Measurements from ENCODE around the gene APBA2. TPM values are rescaled to one million over a fixed set of nuclear protein-coding genes. Genes with fewer than 3 reads are reported as not detected.

The APBA2 gene
- total and polyA plus RNA-seq, 2 of the 4 experiments (the other 2 are of a cell fraction): 21.7 to 33.0 TPM

DNA sequence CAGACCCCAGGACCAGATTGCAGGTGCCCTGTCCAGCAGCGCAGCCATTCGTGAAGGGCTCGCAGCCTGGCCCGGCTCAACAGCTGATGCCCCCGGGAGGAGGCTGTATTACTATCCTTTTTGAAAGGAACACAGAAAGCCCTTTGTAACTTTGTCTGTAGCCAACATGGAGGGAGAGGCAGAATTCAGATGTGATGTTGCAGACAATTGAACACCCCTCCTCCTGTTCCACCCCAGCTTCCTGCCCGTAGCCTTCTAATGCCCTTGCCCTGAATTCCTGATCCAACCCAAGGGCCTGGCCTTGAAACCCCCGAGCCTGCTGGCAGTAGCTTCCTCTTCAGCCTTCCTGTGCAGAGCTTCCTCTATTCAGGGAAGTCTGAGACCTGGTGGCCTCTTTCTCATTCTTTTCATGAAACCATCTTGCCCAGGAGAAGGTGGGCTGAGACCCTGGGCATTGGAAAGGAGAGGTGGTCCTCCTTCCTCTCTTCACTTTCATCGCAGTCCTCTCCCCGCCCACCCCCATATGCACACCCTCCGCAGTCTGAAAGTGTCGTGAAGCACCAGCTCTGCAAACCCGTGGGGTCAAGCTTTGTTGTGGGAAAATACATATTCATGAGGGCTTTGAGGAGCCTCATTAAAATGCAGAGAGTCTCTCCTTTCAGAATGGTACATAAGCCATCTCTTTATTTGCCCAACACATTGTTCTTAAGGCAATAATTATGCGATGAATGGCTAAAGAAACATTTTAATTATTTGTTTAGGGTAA, 109.2 kb downstream of the APBA2 start:
- Histone ChIP-seq H3K23ac (ENCODE audit: low read depth, low read length) (no peak overlapping the region), H4K20me1 (ENCODE audit: insufficient read depth, low read length) (no peaks in the 10 kb centered on the region; the same call in 1 of the 2 replicates), H3K27ac (ENCODE audit: insufficient read depth, low read length) (no peak overlapping the region), H2BK15ac (ENCODE audit: low read depth, low read length) (no peak overlapping the region), H3K9me3 (ENCODE audit: control insufficient read depth, insufficient read depth, low read length) (no peaks in the 10 kb centered on the region), H3K9me1 (ENCODE audit: insufficient read depth, low read length) (peaks cover 3% of the 10 kb centered on the region; the same call in 1 of the 2 replicates), H3K4ac (ENCODE audit: low read depth, low read length) (no peak overlapping the region), H3K4me3 (ENCODE audit: insufficient read depth, low read depth, low read length) (no peak overlapping the region), H2AFZ (replicated peaks; ENCODE audit: low read length, poor library complexity) (no peak overlapping the region), H2BK120ac (ENCODE audit: low read depth, low read length) (no peak overlapping the region), H3K18ac (ENCODE audit: low read depth, low read length) (no peak overlapping the region), H2BK20ac (ENCODE audit: low read depth, low read length) (no peak overlapping the region), H4K8ac (ENCODE audit: low read depth in 2 of 2, low read length in 2 of 2) (no peak overlapping the region), H3K4me2 (ENCODE audit: low read depth, low read length) (no peak overlapping the region), H3K9ac (ENCODE audit: low read depth, low read length) (no peak overlapping the region), H2AK5ac (ENCODE audit: low read depth, low read length) (no peak overlapping the region), H3K14ac (replicated peaks; ENCODE audit: low read depth, low read length) (no peak overlapping the region), H3K27me3 (ENCODE audit: control insufficient read depth, insufficient read depth, low read length) (no peaks in the 10 kb centered on the region), H4K5ac (ENCODE audit: low read depth, low read length) (no peak overlapping the region), H3K79me1 (ENCODE audit: low read depth in 1 of 2, low read length in 2 of 2) (peaks cover 3 to 28% of the 10 kb centered on the region in 2 experiments; a peak in 3 of 4 replicates), H4K91ac (ENCODE audit: insufficient read depth, low read depth, low read length) (no peak overlapping the region), H3K4me1 (ENCODE audit: control insufficient read depth, insufficient read depth, low read length) (peaks cover 8% of the 10 kb centered on the region), H3K56ac (ENCODE audit: extremely low read depth, insufficient read depth, low read length) (no peak overlapping the region), H2BK5ac (ENCODE audit: low read depth, low read length, poor library complexity, severe bottlenecking) (no peak overlapping the region), H3K36me3 (ENCODE audit: control insufficient read depth, insufficient read depth, low read length) (peaks cover 5% of the 10 kb centered on the region), H2AK9ac (replicated peaks; ENCODE audit: low read depth, low read length, poor library complexity) (no peak overlapping the region)
- intact Hi-C loops (cut with micrococcal nuclease): no loop called here
- BruUV-seq (replicated peaks): no TSS peak
- POLR2A ChIA-PET (ENCODE audit: unreplicated experiment): no interaction called here
- CTCF ChIA-PET: no interaction called here
- no peak for TF ChIP-seq MAZ (IDR thresholded peaks at IDR 0.05; ENCODE audit: borderline replicate concordance, low read depth, low read length)
- TF ChIP-seq, protein P1, sequence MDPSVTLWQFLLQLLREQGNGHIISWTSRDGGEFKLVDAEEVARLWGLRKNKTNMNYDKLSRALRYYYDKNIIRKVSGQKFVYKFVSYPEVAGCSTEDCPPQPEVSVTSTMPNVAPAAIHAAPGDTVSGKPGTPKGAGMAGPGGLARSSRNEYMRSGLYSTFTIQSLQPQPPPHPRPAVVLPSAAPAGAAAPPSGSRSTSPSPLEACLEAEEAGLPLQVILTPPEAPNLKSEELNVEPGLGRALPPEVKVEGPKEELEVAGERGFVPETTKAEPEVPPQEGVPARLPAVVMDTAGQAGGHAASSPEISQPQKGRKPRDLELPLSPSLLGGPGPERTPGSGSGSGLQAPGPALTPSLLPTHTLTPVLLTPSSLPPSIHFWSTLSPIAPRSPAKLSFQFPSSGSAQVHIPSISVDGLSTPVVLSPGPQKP (IDR thresholded peaks at IDR 0.05; ENCODE audit: borderline replicate concordance, low read depth, low read length): no peak
- no peak for TF ChIP-seq NFE2L2 (IDR thresholded peaks at IDR 0.05; ENCODE audit: low read depth, low read length)
- TF ChIP-seq, protein P2, sequence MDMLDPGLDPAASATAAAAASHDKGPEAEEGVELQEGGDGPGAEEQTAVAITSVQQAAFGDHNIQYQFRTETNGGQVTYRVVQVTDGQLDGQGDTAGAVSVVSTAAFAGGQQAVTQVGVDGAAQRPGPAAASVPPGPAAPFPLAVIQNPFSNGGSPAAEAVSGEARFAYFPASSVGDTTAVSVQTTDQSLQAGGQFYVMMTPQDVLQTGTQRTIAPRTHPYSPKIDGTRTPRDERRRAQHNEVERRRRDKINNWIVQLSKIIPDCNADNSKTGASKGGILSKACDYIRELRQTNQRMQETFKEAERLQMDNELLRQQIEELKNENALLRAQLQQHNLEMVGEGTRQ (IDR thresholded peaks at IDR 0.05; ENCODE audit: low read depth, low read length): no peak
- no peak for TF ChIP-seq BHLHE40 (IDR thresholded peaks at IDR 0.05; ENCODE audit: low read depth, low read length)
- TF ChIP-seq MAFK (IDR thresholded peaks at IDR 0.05; ENCODE audit: low read depth, low read length): no peak
- no peak for TF ChIP-seq RFX5 (IDR thresholded peaks at IDR 0.05; ENCODE audit: low read depth, low read length)
- no peak for TF ChIP-seq RAD21 (IDR thresholded peaks at IDR 0.05; ENCODE audit: low read length)
- TF ChIP-seq SMC3 (IDR thresholded peaks at IDR 0.05; ENCODE audit: low read depth, low read length): no peak
- no peak for TF ChIP-seq FOS (IDR thresholded peaks at IDR 0.05; ENCODE audit: low read depth, low read length)
- TF ChIP-seq MXI1 (IDR thresholded peaks at IDR 0.05; ENCODE audit: borderline replicate concordance, low read depth, low read length): no peak
- TF ChIP-seq, protein P3, sequence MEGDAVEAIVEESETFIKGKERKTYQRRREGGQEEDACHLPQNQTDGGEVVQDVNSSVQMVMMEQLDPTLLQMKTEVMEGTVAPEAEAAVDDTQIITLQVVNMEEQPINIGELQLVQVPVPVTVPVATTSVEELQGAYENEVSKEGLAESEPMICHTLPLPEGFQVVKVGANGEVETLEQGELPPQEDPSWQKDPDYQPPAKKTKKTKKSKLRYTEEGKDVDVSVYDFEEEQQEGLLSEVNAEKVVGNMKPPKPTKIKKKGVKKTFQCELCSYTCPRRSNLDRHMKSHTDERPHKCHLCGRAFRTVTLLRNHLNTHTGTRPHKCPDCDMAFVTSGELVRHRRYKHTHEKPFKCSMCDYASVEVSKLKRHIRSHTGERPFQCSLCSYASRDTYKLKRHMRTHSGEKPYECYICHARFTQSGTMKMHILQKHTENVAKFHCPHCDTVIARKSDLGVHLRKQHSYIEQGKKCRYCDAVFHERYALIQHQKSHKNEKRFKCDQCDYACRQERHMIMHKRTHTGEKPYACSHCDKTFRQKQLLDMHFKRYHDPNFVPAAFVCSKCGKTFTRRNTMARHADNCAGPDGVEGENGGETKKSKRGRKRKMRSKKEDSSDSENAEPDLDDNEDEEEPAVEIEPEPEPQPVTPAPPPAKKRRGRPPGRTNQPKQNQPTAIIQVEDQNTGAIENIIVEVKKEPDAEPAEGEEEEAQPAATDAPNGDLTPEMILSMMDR (conservative IDR thresholded peaks at IDR 0.05; ENCODE audit: low read depth, low read length): no peak
- no peak for TF ChIP-seq CEBPB (IDR thresholded peaks at IDR 0.05; ENCODE audit: low read depth, low read length)
- TF ChIP-seq RCOR1 (IDR thresholded peaks at IDR 0.05; ENCODE audit: insufficient replicate concordance, low read length): no peak
- TF ChIP-seq POLR2A (IDR thresholded peaks at IDR 0.05; ENCODE audit: low read depth, low read length): no peak
- TF ChIP-seq CHD1 (IDR thresholded peaks at IDR 0.05; ENCODE audit: low read depth, low read length): no peak
- no CpG with 5 or more reads among the region's 13 CpGs for WGBS, 2 experiments (ENCODE audit: extremely low coverage in 2 of 2, insufficient read length in 1 of 2)
- no peak for ATAC-seq (ENCODE audit: low read depth)
- dilution Hi-C loops (cut with HindIII; ENCODE audit: low sequenced_read_pairs, unreplicated experiment): no loop called here
- no peak for DNase-seq
- in situ Hi-C loops (cut with MboI; ENCODE audit: low sequenced_read_pairs): no loop called here
